Measurements from ENCODE around the gene SERAC1.

SERAC1 gene

DNA sequence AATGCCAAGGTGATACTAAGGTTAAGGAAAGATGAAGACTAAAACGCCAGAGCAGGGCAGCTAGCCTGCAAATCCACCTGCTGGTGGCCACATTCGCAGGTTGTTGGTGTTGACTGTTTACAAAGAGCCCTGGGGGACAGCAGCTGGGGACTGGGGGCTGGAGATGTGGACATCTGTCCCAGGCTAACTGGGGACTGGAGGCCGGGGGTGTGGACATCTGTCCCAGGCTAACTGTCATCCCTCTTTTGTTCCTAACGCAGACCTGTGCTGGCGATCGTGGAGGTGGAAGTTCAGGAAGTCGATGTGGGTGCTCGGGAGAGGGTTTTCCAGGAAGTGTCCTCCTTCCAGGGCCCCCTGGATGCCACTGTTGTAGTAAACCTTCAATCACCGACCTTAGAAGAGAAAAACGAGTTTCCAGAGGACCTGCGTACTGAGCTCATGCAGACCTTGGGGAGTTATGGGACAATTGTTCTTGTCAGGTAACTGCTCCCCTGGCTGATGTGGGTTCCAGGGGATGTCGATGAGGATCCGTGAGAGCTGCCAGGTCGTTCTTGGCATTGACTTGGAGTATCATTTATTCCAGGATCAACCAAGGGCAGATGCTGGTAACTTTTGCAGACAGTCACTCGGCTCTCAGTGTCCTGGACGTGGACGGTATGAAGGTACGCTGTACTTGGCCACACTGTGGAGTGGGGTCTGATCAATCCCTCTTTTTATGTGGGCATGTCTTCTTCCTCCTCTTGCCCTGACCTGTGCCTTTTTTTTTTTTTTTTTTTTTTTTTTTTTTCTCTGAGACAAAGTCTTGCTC, 87.0 kb downstream of the SERAC1 start:
- no peak for DNase-seq

DNA sequence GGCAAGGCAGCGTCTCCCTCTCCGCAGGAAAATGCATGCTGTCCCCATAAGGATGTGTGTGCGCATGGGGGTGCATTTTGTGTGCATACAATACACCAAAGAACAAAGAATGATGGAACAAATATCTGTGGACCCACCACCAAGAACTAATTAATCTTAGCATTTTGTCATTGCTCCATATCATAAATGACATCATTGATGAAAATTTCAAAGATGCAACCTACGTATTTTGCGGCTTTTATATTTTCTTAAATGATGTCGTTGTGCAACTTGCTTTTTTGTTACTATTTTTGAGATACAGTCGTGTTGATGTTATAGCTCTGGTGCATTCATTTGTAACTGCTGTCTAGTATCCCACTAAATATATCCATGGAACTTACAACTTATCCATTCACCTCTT, 89.7 kb downstream of the SERAC1 start:
- no peak for DNase-seq

DNA sequence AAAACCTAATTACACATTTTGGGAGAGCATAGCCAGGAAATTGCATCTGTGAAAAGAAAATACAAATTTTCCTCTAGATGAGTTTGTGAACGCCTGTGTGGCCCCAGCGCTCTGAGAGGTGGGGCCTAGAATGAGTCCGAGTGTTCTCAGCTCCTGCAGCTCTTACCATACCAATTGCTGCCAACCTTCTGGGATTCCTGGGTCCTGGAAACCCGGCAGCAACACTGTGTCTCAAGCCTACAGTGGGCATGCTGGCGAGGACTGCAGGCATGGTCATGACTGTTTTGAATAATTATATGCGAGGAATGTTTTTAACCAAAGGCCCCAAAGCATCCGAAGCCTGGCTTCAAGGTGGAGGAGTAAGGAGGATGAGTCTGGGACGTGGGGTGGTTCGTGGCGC, 90.4 kb downstream of the SERAC1 start:
- no peak for DNase-seq

DNA sequence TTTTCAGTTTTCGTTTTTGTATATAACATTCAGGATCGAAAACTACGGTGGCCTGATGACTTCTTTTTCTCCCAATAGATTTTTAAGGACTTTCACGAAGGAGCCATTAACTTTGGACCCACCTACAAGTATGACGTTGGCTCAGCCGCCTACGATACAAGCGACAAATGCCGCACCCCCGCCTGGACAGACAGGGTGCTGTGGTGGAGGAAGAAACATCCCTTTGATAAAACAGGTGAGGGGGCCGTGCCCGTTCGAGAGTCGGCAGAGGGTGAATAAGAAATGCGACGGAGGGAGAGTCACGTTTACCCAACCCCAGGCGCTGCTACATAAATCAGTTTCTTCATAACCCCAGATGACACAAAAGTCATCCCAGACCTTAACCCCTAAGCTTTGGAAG, 91.5 kb downstream of the SERAC1 start:
- DNase-seq = no peak

- no peak for DNase-seq
Measured at GRCh38 chr6:158073776-158074175, 94.3 kb downstream of the SERAC1 start.

DNA sequence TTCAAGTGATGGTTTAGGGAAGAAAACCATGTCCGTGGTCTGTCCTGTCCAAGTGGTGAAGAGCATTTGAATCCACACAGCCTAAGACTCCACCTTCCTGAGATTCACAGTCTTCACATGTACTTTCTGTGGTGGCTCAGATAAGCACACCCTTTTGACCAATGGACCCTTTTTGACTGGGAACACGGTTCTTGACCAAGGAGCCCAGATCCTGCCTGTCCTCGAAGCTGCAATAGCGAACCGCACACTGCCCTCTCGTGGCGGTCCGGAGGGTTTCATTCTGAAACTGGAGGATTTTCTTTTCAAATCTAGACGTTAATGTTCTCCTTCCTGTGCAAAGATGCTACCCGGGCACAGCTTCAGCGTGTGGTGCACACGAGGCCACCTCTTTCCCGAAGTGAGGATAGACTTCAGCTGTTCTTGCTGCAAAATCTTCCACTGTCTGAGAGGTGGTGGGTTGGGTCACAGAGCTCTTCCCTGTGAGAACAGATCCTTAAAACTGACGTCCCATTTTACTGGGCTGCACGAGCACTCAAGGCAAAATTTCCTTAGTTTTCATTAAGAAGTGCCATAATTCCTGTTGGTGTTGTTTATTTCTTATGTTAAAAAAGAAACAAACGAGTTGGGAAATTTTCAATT, 95.9 kb downstream of the SERAC1 start:
- peak in 48 of 56 donors; percentile 12 to 86 (median 58) for DNase-seq

GRCh38 chr6:158071121-158072082, 96.7 kb downstream of the SERAC1 start:
- DNase-seq = no peak

GRCh38 chr6:158070513-158070912, 97.5 kb downstream of the SERAC1 start:
- DNase-seq = peak in 2 of 56 donors; percentile 21 to 28

DNA sequence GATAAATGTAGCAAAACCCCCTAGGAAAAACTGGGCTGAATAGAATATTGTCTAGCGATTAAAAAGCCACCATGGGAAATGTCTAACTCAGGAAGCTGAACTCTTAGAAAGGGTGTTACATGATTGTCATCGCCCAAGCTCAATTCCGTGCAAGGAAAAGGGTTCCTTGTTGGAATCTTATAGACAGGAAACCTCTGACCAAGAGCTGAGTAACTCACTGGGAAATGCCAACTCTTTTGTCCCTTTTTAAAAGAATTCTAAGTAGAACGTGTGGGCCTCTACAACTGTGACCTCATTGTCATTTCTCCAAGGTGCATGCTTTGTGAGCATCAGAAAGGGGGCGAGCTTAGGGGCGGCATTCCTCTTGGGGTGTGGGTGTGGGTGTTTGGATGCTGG, 98.3 kb downstream of the SERAC1 start:
- DNase-seq = no peak

DNA sequence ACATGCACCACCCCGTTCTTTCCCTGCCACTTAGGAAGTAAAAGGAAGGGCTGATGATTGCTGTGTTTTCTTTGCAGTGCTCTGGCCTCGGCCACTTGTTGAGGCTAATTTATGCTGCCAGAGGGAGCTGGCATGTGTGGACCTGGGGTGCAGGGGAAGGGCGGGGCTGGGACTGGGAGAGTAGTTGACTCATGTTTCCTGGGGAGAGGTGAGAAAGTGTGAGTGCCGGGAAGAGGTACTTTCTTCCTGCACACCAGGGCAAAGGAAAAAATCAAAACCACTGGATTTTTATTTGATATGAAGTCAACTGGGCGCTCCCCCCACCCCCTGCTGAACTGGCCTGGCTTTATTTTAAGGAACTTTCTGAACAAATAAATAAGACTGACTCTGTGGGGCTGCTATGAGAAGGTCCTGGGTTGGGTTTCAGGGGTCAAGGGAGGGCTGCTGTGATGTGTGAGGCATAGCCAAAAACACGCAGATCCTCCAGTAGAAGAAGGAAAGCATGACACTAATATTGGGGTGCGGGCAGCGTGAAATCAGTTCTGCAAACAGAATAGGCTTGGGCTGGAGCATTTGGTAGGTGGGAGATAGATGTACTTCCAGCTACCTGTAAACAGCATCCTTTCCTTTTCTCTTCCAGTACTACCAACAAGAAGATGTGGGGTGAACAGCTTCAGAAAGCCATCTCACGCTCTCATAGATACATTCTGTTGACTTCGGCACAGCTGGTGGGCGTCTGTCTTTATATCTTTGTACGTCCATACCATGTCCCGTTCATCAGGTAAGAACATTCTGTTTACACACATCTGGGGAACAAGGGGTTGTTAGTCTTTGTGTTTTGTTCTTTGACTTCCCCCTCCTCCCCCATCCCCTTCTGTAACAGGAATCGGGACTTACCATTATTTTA, 98.9 kb downstream of the SERAC1 start:
- no peak for DNase-seq

- DNase-seq = no peak
Measured at GRCh38 chr6:158068156-158068892, 99.7 kb downstream of the SERAC1 start.

DNA sequence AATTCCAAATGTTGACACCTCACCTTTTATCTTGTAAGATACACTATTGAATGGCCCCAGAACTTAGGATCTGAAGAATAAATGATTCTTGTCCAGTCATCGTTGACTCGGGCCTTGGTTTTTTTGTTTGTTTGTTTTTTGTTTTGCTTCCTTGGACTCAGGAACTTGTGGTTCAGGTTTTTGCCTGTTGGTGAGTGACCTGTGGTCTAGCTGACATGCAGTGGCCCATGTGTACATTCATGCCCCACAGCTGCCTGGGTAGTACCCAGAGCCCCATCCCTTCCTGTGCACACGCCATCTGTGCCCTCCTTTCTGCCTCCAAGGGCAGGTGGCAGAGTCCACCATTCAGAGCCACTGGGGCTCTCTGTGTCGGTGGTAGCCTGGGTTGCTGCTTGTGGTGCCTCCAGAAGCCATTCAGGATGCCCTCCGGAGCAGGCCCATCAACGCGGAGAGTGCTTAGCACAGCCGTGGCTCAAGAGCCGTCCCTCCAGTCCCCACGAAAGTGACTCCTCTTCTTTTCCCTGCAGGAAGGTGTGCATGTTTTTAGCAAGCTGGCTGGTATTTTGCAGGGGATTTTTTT, 100.5 kb downstream of the SERAC1 start:
- no peak for DNase-seq

GRCh38 chr6:158066136-158066781, 101.8 kb downstream of the SERAC1 start:
- DNase-seq = no peak

DNA sequence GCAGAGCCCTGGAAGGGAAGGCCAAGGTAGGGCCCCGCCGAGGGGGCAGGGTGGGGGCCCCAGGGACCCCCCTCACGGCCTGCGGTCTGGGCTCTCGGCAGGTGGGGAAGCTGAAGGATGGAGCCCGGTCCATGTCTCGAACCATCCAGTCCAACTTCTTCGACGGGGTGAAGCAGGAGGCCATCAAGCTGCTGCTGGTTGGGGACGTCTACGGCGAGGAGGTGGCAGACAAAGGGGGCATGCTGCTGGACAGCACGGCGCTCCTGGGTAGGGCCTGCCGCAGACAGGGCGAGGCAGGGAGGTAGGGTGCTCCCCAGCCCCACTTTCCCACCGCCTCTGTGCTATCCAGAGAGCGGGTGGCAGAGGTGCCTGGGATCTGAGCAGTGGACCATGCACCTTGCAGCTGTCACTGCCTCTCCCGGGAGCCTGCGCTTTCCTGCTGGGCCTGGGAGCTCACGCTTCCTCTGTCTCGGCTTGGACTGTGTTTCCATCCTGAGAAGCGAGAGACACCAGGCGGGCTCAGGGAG, 103.3 kb downstream of the SERAC1 start:
- DNase-seq = no peak

GRCh38 chr6:158063736-158064135, 104.3 kb downstream of the SERAC1 start:
- DNase-seq = no peak

DNA sequence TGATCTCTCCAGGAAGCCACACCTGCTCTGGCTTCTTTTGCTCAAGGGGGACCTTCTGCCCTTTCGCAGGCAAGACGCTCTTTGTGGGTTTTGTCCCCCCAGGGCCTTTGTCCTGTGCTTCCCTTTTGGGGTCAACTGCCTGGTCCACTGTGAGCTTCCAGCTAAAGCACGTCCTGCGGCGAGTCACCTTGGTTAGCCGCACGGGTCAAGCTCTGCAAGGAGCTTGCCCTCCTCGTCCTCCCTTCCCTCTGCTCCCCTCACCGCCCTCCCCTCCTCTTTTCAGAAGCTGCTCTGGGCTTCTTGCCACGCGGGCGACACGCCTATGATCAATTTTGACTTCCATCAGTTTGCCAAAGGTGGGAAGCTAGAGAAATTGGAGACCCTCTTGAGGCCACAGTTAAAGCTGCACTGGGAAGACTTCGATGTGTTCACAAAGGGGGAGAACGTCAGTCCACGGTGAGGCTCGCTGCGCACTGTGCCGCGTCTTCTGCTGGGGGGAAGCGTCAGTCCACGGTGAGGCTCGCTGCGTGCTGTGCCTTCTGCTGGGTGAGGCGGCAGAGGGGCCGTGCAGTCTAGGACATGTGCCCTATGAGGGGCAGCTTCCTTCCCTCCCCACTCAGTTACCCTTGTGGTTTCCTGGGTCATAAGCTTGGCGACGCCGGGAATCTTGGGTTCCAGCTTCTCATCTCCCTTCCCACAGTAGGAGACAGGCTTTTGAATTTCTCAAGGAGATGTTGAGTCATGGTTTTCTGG, 106.2 kb downstream of the SERAC1 start:
- no peak for DNase-seq

DNA sequence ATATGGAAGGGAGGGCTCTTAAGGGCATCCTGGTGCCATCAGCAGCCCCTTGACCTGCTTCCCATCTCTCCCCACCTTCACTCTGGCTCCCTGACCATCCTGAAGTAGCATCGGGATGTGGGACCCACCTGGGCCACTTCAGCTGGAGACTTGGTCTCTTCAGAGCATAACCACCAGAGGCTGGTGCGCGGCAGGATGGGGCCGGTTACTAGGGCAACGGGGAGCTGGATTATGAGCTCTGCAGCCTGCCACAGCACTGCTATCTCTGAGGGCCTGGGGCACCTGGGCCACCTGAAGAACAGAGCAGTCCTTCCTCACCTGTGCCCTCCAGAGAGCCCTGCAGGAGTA, 106.7 kb downstream of the SERAC1 start:
- peak in 9 of 56 donors; percentile 27 to 68 (median 33) for DNase-seq

Measured in nucleus accumbens (tissue), 56 donors.